GM12878 (cell line): Measurements from ENCODE around the gene GSAP. TPM values are rescaled to one million over a fixed set of nuclear protein-coding genes. Genes with fewer than 3 reads are reported as not detected.

Source experiments
- ATAC-seq: fragments of 200-7000 bp; cut with Tn5 transposase; 3 replicates; pipeline ENCODE4 v1.9.1; 2020; ENCODE audit warnings: mild to moderate bottlenecking, moderate library complexity
- BruUV-seq: library from RNA; stranded (reverse); fragments of 400-500 nt; replicated peaks from 2 replicates; lab custom pipeline; 2021; lab: Mats Ljungman, UMichigan
- CTCF ChIA-PET: fragments of 300-600 bp; sonication (Branson Sonifier 250); formaldehyde crosslinking; extraction: SDS; loops from one replicate; lab custom pipeline; 2021; ENCODE audit warnings: inconsistent platforms; lab: Yijun Ruan, JAX
- POLR2A ChIA-PET: fragments of 350-600 bp; formaldehyde crosslinking; extraction: SDS; loops from one replicate; lab custom pipeline; 2021; ENCODE audit warnings: inconsistent platforms; lab: Charles Lee
- RAD21 ChIA-PET: fragments of 300-600 bp; sonication (Branson Sonifier 250); formaldehyde crosslinking; loops from one replicate; lab custom pipeline; 2023; ENCODE audit warnings: antibody characterized with exemption; ENCODE audit not compliant: unreplicated experiment; lab: Charles Lee
- SMC1A ChIA-PET: fragments of 300-600 bp; sonication (Branson Sonifier 250); formaldehyde crosslinking; loops from one replicate; lab custom pipeline; 2023; ENCODE audit not compliant: unreplicated experiment, uncharacterized antibody; lab: Charles Lee
- DNase-seq: peaks from one replicate; pipeline ENCODE4 v3.0.0-alpha.2; 2011; ENCODE audit warnings: low read depth, low spot score
- FAIRE-seq: peaks from 3 replicates; lab custom pipeline; 2011; peaks lifted over from hg19 to GRCh38; lab: Jason Lieb, UNC
- H2AFZ ChIP-seq: 2 replicates; pipeline ENCODE4 v1.6.0; 2011; ENCODE audit warnings: low read depth, low read length, control low read depth; ENCODE audit not compliant: control insufficient read depth
- H3K27ac ChIP-seq: 2 replicates; pipeline ENCODE4 v1.5.1; 2011; ENCODE audit warnings: control low read depth; ENCODE audit not compliant: control insufficient read depth, insufficient read depth
- H3K27me3 ChIP-seq, 2 experiments: replicated peaks in 1 of 2; 2 replicates each; pipeline versions ENCODE4 v1.6.0 to v1.6.1; 2011; ENCODE audit warnings: low read length in 1 of 2; ENCODE audit not compliant: control insufficient read depth in 2 of 2, insufficient read depth in 2 of 2
- H3K36me3 ChIP-seq, 2 experiments: 2 replicates each; pipeline ENCODE4 v1.5.1; 2011; ENCODE audit warnings: low read length in 1 of 2; ENCODE audit not compliant: control insufficient read depth in 2 of 2, insufficient read depth in 2 of 2
- H3K4me1 ChIP-seq: 2 replicates; pipeline ENCODE4 v1.6.1; 2011; ENCODE audit warnings: mild to moderate bottlenecking, low read length, moderate library complexity, mixed read lengths; ENCODE audit not compliant: control insufficient read depth, insufficient read depth
- H3K4me2 ChIP-seq: 2 replicates; pipeline ENCODE4 v1.6.0; 2011; ENCODE audit warnings: control low read depth; ENCODE audit not compliant: control insufficient read depth, insufficient read depth
- H3K4me3 ChIP-seq: fragments of 200-600 bp; sonication (generic); 2 replicates; pipeline ENCODE4 v1.5.1; 2016
- H3K79me2 ChIP-seq: 2 replicates; pipeline ENCODE4 v1.6.0; 2011; ENCODE audit warnings: low read length; ENCODE audit not compliant: control insufficient read depth, insufficient read depth
- H3K9ac ChIP-seq: 2 replicates; pipeline ENCODE4 v1.8.0; 2011; ENCODE audit warnings: low read length, control low read depth, mixed read lengths; ENCODE audit not compliant: control insufficient read depth, insufficient read depth
- H3K9me3 ChIP-seq: replicated peaks from 3 replicates; pipeline ENCODE4 v1.5.1; 2011; ENCODE audit warnings: mild to moderate bottlenecking, low read length; ENCODE audit not compliant: control insufficient read depth, insufficient read depth
- H4K20me1 ChIP-seq: 2 replicates; pipeline ENCODE4 v1.6.0; 2011; ENCODE audit not compliant: control insufficient read depth, insufficient read depth
- ATF2 ChIP-seq: IDR thresholded peaks from 2 replicates; pipeline ENCODE4 v1.6.1; 2012; ENCODE audit warnings: low read length, inconsistent platforms
- CBX5 ChIP-seq: sonication (generic); IDR thresholded peaks from 2 replicates; pipeline ENCODE4 v1.6.1; 2016; ENCODE audit warnings: low read depth, moderate library complexity, mild to moderate bottlenecking, inconsistent platforms
- CHD1 ChIP-seq: IDR thresholded peaks from 2 replicates; pipeline ENCODE4 v1.6.1; 2012; ENCODE audit warnings: low read depth, low read length, improper control_type of control experiment
- CREB1 ChIP-seq: IDR thresholded peaks from 2 replicates; pipeline ENCODE4 v1.6.1; 2012; ENCODE audit warnings: low read depth, mild to moderate bottlenecking, inconsistent platforms
- DPF2 ChIP-seq: fragments of 450-650 bp; IDR thresholded peaks from 2 replicates; pipeline ENCODE4 v1.6.1; 2017; ENCODE audit warnings: mild to moderate bottlenecking
- ETV6 ChIP-seq, 2 experiments: fragments of 450-650 bp in 1 of 2; IDR thresholded peaks in 1 of 2; conservative IDR thresholded peaks in 1 of 2; 2 replicates each; pipeline ENCODE4 v1.6.1; 2014; ENCODE audit warnings: antibody characterized with exemption in 1 of 2, borderline replicate concordance in 1 of 2, low read depth in 1 of 2, mild to moderate bottlenecking in 1 of 2, moderate library complexity in 1 of 2
- FOXM1 ChIP-seq: IDR thresholded peaks from 2 replicates; pipeline ENCODE4 v1.6.1; 2012; ENCODE audit warnings: low read depth, mild to moderate bottlenecking, inconsistent platforms, low read length, moderate library complexity
- IKZF2 ChIP-seq, 2 experiments: fragments of 450-650 bp; IDR thresholded peaks; 2 replicates each; pipeline ENCODE4 v1.6.1; 2017; ENCODE audit warnings: mild to moderate bottlenecking in 2 of 2, moderate library complexity in 2 of 2
- MLLT1 ChIP-seq: fragments of 450-650 bp; IDR thresholded peaks from 2 replicates; pipeline ENCODE4 v1.6.1; 2016; ENCODE audit warnings: mild to moderate bottlenecking
- MTA2 ChIP-seq: fragments of 450-650 bp; IDR thresholded peaks from 2 replicates; pipeline ENCODE4 v1.6.1; 2016; ENCODE audit warnings: low read depth, mild to moderate bottlenecking, moderate library complexity
- MTA3 ChIP-seq: IDR thresholded peaks from 2 replicates; pipeline ENCODE4 v1.6.1; 2012; ENCODE audit warnings: low read length, inconsistent platforms, borderline replicate concordance
- MXI1 ChIP-seq: fragments of 150-350 bp; IDR thresholded peaks from 2 replicates; pipeline ENCODE4 v1.6.1; 2011; ENCODE audit warnings: low read depth, mild to moderate bottlenecking, inconsistent platforms, low read length, improper control_type of control experiment
- RELA ChIP-seq: fragments of 450-650 bp; IDR thresholded peaks from 2 replicates; pipeline ENCODE4 v1.8.0; 2014; ENCODE audit warnings: borderline replicate concordance; ENCODE audit not compliant: partially characterized antibody
- YY1 ChIP-seq: IDR thresholded peaks from 2 replicates; pipeline ENCODE4 v1.6.1; 2011; ENCODE audit warnings: low read depth, mild to moderate bottlenecking, low read length
- ZBTB11 ChIP-seq: fragments of 450-650 bp; formaldehyde crosslinking; IDR thresholded peaks from 2 replicates; pipeline ENCODE4 v1.5.0; 2022; ENCODE audit warnings: mild to moderate bottlenecking, missing genetic modification characterization
- ZNF24 ChIP-seq: fragments of 450-650 bp; IDR thresholded peaks from 2 replicates; pipeline ENCODE4 v1.6.1; 2017; ENCODE audit warnings: antibody characterized with exemption, mild to moderate bottlenecking
- WGBS: methylation state at CpG from one replicate; pipeline ENCODE4 v1.1.6; 2016; ENCODE audit warnings: low lambda C conversion rate; ENCODE audit not compliant: insufficient replicate concordance, insufficient coverage; ENCODE audit errors: missing lambda C conversion rate; 5-methylcytosine and 5-hydroxymethylcytosine counted together
- in situ Hi-C: fragments of 300-500 bp; cut with MboI; formaldehyde crosslinking; loops from 9 replicates; pipeline ENCODE4 v1.14.3; 2018; ENCODE audit warnings: mixed read lengths
- intact Hi-C: fragments of 100-400 bp; cut with micrococcal nuclease; formaldehyde crosslinking; loops from one replicate; pipeline ENCODE4 v1.14.2; 2022; ENCODE audit not compliant: unreplicated experiment
- polyA plus RNA-seq, 11 experiments: library from polyadenylated mRNA; depleted of rRNA in 4 of 11; unstranded in 6 of 11; stranded (reverse) in 5 of 11; fragments of >200 nt; fragmentation: Nextera tagmentation in 4 of 11; fragmentation: Illumina TruSeq in 1 of 11; extraction: Ambion mirVana in 4 of 11; extraction: Trizol in 1 of 11; gene quantifications; 1 replicate in 1 of 11; 2 replicates in 10 of 11; pipeline versions ENCODE4 v1.2.1 to v1.2.3, GENCODE V29; 2011 to 2016; ENCODE audit warnings: inconsistent platforms in 2 of 11, missing spikeins in 2 of 11, low read depth in 1 of 11
- total RNA-seq, 4 experiments: library from RNA; depleted of rRNA in 3 of 4; stranded (reverse); fragments of >200 nt in 3 of 4; fragmentation: Illumina TruSeq in 1 of 4; extraction: Trizol in 1 of 4; gene quantifications; 2 replicates each; pipeline versions ENCODE4 v1.2.1 to v1.2.3, GENCODE V29; 2013 to 2021

GSAP gene
- total and polyA plus RNA-seq, 10 of the 15 experiments (the other 5 are each of a cell fraction or from before 2014, with no cell fraction given): 6.6 to 38.1 (median 21.8) TPM

- intact Hi-C loops: loop anchor here (1.0 to 2.0 kb wide), 3 partner anchors 64 to 208 kb away; partner anchors contain the start of gene CCDC146
- peak overlapping the region; percentile 82 for H3K4me2 ChIP-seq
- H3K79me2 ChIP-seq: no peaks in the 10 kb centered on the region
- H3K4me3 ChIP-seq: no peak overlapping the region
- H3K9me3 ChIP-seq: no peaks in the 10 kb centered on the region
- H4K20me1 ChIP-seq: no peaks in the 10 kb centered on the region
- 1% methylated on average over 6 of the region's 6 CpGs for WGBS
- DNase-seq (peak; percentile 86), ATAC-seq (peak; percentile 68), FAIRE-seq (no peak)
- H3K27ac ChIP-seq: peak overlapping the region; percentile 69
- SMC1A ChIA-PET: interaction anchor here (1.9 to 3.1 kb wide), 2 partner anchors 83 to 218 kb away, joined by 7 to 83 read pairs; no protein-coding TSS in a partner anchor
- in situ Hi-C loops: loop anchor here (5.0 kb wide), 2 partner anchors 83 to 203 kb away; no protein-coding TSS in a partner anchor
- POLR2A ChIA-PET: interaction anchor here (0.7 to 1.4 kb wide), 2 partner anchors 131 to 207 kb away, joined by 3 to 4 read pairs; partner anchors contain the start of gene PTPN12
- H2AFZ ChIP-seq: peak overlapping the region; percentile 30; the same call in 1 of the 2 replicates
- H3K4me1 ChIP-seq: peaks cover 43% of the 10 kb centered on the region
- CTCF ChIA-PET: interaction anchor here (0.6 to 2.8 kb wide), 4 partner anchors 82 to 217 kb away, joined by 4 to 88 read pairs (median 10); partner anchors contain the start of genes FGL2 and PTPN12
- BruUV-seq: no TSS peak
- no peaks in the 10 kb centered on the region for H3K27me3 ChIP-seq
- peak overlapping the region; percentile 32; the same call in 1 of the 2 replicates for H3K9ac ChIP-seq
- RAD21 ChIA-PET: interaction anchor here (2.3 to 3.2 kb wide), 4 partner anchors 83 to 205 kb away, joined by 11 to 87 read pairs (median 20); partner anchors contain the start of genes FGL2 and GSAP
- H3K36me3 ChIP-seq: peaks cover 0 to 3% of the 10 kb centered on the region in 2 experiments; a peak in 1 of 4 replicates
- TF ChIP-seq ZNF24 (0 out of 2 replicates have a peak, but pooled peaks have one; percentile 11), ZBTB11 (no peak), ATF2 (peak; percentile 85), IKZF2 (IDR thresholded peaks at IDR 0.05) (peak; percentile 93 to 94), MLLT1 (0 out of 2 replicates have a peak, but pooled peaks have one; percentile 29), MTA3 (peak; percentile 69; the same call in 1 of the 2 replicates), FOXM1 (peak; percentile 68; the same call in 1 of the 2 replicates), CBX5 (no peak), RELA (no peak), ETV6 (conservative IDR thresholded peaks at IDR 0.05 in 1 of 2, IDR thresholded peaks at IDR 0.05 in 1 of 2; ENCODE audit: borderline replicate concordance in 1 of 2, low read depth in 1 of 2) (peak in 1 of 2 experiments; percentile 88; a peak in 2 of 4 replicates), CHD1 (no peak), DPF2 (peak; percentile 83; the same call in 1 of the 2 replicates), MTA2 (peak; percentile 82), CREB1 (peak; percentile 54; the same call in 1 of the 2 replicates), MXI1 (0 out of 2 replicates have a peak, but pooled peaks have one; percentile 52), YY1 (no peak)
Measured at GRCh38 chr7:77330169-77330882, 85.8 kb downstream of the GSAP start.
